Muscle layer of colon (tissue), 2 donors: ENCODE measurements around the gene UBXN10.

Source experiments
- H3K27ac ChIP-seq: one replicate; pipeline ENCODE4 v1.7.0; 2013; ENCODE audit warnings: low read depth, mild to moderate bottlenecking, low read length, moderate library complexity
- H3K27me3 ChIP-seq, 2 donors: one replicate each; pipeline ENCODE4 v1.7.0; 2013; ENCODE audit warnings: low read length in 2 of 2, mild to moderate bottlenecking in 2 of 2; ENCODE audit not compliant: insufficient read depth in 2 of 2, control insufficient read depth in 1 of 2
- H3K36me3 ChIP-seq: one replicate; pipeline ENCODE4 v1.7.0; 2013; ENCODE audit warnings: mild to moderate bottlenecking, low read length; ENCODE audit not compliant: insufficient read depth
- H3K4me1 ChIP-seq: one replicate; pipeline ENCODE4 v1.7.0; 2013; ENCODE audit warnings: mild to moderate bottlenecking, low read length; ENCODE audit not compliant: insufficient read depth
- H3K4me3 ChIP-seq, 2 donors: one replicate each; pipeline ENCODE4 v1.7.0; 2013; ENCODE audit warnings: low read length in 2 of 2, low read depth in 1 of 2, mild to moderate bottlenecking in 1 of 2, moderate library complexity in 1 of 2
- H3K9ac ChIP-seq: one replicate; pipeline ENCODE4 v1.7.0; 2013; ENCODE audit warnings: low read length
- H3K9me3 ChIP-seq: one replicate; pipeline ENCODE4 v1.7.0; 2013; ENCODE audit warnings: mild to moderate bottlenecking, low read length
- donor health status: abdominal sarcoma.
- donor health status: Adenocarcinoma of cecum.

Gene UBXN10

DNA sequence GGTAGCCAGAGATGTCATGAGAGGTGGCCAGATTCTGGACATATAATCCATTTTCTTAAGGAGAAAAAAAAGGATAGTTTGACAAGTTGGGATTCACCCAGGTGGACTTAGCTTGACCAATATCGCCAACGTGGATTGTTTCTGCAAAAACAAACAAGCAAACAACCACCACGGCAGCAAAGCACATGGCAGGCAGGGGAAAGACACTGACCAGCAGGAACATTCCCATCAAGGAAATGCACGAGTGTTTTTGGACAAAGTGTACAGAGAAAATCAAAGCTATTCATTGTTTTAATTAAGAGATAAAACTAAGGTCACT, 9.5 kb downstream of the UBXN10 start:
- Histone ChIP-seq H3K4me3 (peak overlapping the region in 1 of 2 donors; percentile 19), H3K9me3 (no peaks in the 10 kb centered on the region), H3K27ac (no peak overlapping the region), H3K4me1 (peaks cover 37% of the 10 kb centered on the region), H3K36me3 (peaks cover 11% of the 10 kb centered on the region), H3K9ac (no peak overlapping the region), H3K27me3 (no peaks in the 10 kb centered on the region)

DNA sequence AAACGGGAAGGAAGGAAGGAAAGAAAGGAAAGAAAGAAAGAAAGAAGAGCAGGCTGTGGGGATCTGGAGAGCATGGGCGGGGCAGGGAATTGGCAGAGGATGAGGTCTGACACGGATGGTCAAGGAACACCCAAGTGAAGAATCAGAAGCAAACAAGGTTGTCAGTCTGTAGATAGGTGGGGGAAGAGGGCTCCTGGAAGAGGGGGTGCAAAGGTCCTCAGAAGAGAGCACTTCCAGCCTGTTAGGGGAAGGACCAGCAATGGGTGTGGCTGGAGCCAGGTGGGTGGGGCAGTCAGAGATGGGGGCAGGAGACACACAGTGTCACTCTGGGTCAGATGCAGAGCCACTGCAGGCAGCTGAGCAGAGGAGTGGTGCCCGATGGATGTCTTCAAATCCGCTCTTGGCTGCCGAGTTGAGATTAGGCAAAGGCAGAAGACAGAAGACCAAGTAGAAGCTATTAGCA, 11.5 kb downstream of the UBXN10 start:
- Histone ChIP-seq H3K36me3 (no peaks in the 10 kb centered on the region), H3K27ac (no peak overlapping the region), H3K27me3 (no peaks in the 10 kb centered on the region), H3K9ac (no peak overlapping the region), H3K4me1 (peaks cover 22% of the 10 kb centered on the region), H3K4me3 (no peak overlapping the region), H3K9me3 (no peaks in the 10 kb centered on the region)

- H3K9me3 ChIP-seq = no peaks in the 10 kb centered on the region
- peaks cover 17% of the 10 kb centered on the region for H3K4me1 ChIP-seq
- no peak overlapping the region for H3K27ac ChIP-seq
- H3K9ac ChIP-seq = no peak overlapping the region
- H3K27me3 ChIP-seq = no peaks in the 10 kb centered on the region
- H3K4me3 ChIP-seq = no peak overlapping the region
- H3K36me3 ChIP-seq = no peaks in the 10 kb centered on the region
Observed at GRCh38 chr1:20198296-20198695, 12.4 kb downstream of the UBXN10 start.

- Histone ChIP-seq H3K4me3 (no peak overlapping the region), H3K36me3 (no peaks in the 10 kb centered on the region), H3K9me3 (no peaks in the 10 kb centered on the region), H3K27me3 (no peaks in the 10 kb centered on the region), H3K27ac (no peak overlapping the region), H3K9ac (no peak overlapping the region), H3K4me1 (peaks cover 17% of the 10 kb centered on the region)
Observed at GRCh38 chr1:20198918-20199317, 13.0 kb downstream of the UBXN10 start.

DNA sequence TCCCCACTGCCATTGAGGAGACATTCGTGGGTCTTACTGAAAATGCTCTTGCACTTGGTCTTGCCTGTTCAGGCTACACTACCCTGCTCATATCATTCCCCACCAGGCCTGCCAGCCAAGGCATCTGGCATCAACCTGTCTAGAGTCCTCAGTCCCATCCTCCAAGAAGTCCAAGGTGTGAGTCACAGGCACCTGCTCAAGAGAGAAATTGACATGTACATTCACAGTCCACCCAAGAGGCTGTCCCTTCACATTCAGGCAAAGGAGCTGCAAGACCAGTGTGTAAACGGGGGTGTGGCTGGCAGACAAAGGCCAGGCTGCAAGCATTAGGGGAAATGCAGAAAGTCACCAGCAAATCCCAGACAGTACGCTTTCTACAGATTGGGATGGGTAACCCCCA, 13.5 kb downstream of the UBXN10 start:
- Histone ChIP-seq H3K9ac (no peak overlapping the region), H3K27me3 (no peaks in the 10 kb centered on the region), H3K4me3 (no peak overlapping the region)

GRCh38 chr1:20199840-20200239, 13.9 kb downstream of the UBXN10 start:
- Histone ChIP-seq H3K27ac (no peak overlapping the region), H3K4me1 (peaks cover 9% of the 10 kb centered on the region), H3K9me3 (no peaks in the 10 kb centered on the region), H3K27me3 (no peaks in the 10 kb centered on the region), H3K36me3 (no peaks in the 10 kb centered on the region), H3K9ac (no peak overlapping the region), H3K4me3 (no peak overlapping the region)

More for the DNA sequence above, 13.5 kb downstream of the UBXN10 start:
- Histone ChIP-seq H3K27ac (no peak overlapping the region), H3K9me3 (no peaks in the 10 kb centered on the region), H3K36me3 (no peaks in the 10 kb centered on the region), H3K4me1 (peaks cover 14% of the 10 kb centered on the region)

DNA sequence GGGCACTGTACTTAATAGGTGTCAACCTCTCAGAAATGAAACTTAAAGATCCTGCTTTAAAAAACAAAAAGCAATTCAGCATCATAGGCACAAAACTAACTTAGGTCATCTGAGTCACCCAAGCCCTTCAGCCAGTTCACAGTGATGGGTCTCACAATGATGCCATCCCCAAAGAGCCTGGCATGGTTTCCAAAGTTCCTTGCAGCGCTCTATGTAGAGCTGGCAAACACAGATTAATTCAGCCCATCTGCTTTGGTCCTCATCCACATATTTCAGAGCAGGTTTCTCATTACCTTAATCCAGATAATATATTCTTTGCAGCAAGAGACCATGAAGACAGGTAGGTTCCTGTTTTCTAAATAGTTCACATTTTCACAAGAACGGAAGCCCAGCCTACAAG, 15.1 kb downstream of the UBXN10 start:
- Histone ChIP-seq H3K36me3 (no peaks in the 10 kb centered on the region), H3K27me3 (no peaks in the 10 kb centered on the region)

GRCh38 chr1:20202166-20202565, 16.3 kb downstream of the UBXN10 start:
- no peaks in the 10 kb centered on the region for H3K9me3 ChIP-seq
- no peaks in the 10 kb centered on the region for H3K27me3 ChIP-seq
- no peak overlapping the region for H3K27ac ChIP-seq
- no peak overlapping the region for H3K4me3 ChIP-seq
- no peaks in the 10 kb centered on the region for H3K36me3 ChIP-seq
- no peaks in the 10 kb centered on the region for H3K4me1 ChIP-seq
- H3K9ac ChIP-seq = no peak overlapping the region

More for the DNA sequence above, 15.1 kb downstream of the UBXN10 start:
- no peak overlapping the region for H3K9ac ChIP-seq
- H3K4me1 ChIP-seq = no peaks in the 10 kb centered on the region
- no peaks in the 10 kb centered on the region for H3K9me3 ChIP-seq
- no peak overlapping the region for H3K4me3 ChIP-seq
- no peak overlapping the region for H3K27ac ChIP-seq

DNA sequence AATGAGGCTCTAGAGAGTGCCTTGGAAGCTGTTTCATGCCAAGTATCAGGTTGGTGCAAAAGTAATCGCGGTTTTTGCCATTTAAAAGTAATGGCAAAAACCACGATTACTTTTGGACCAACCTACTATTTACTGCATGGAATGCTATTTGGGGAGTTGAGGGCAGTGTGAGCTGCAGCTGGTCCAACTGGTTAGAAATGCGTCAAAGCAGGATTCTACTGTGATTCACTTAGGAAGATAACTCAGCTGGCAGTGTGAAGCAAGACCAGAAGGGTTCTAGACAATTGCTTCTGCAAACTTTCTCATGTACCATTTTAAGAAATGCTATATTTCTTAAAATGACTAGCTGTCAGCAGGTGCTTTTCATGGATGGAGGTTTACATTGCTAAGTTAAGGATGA, 21.6 kb downstream of the UBXN10 start:
- Histone ChIP-seq H3K27me3 (no peaks in the 10 kb centered on the region), H3K36me3 (no peaks in the 10 kb centered on the region), H3K9me3 (no peaks in the 10 kb centered on the region), H3K27ac (no peak overlapping the region), H3K4me1 (peaks cover 3% of the 10 kb centered on the region), H3K9ac (no peak overlapping the region), H3K4me3 (no peak overlapping the region)

GRCh38 chr1:20209471-20209870, 23.6 kb downstream of the UBXN10 start:
- Histone ChIP-seq H3K9ac (no peak overlapping the region), H3K9me3 (no peaks in the 10 kb centered on the region), H3K4me3 (no peak overlapping the region), H3K36me3 (no peaks in the 10 kb centered on the region), H3K4me1 (peaks cover 10% of the 10 kb centered on the region), H3K27me3 (no peaks in the 10 kb centered on the region), H3K27ac (no peak overlapping the region)

DNA sequence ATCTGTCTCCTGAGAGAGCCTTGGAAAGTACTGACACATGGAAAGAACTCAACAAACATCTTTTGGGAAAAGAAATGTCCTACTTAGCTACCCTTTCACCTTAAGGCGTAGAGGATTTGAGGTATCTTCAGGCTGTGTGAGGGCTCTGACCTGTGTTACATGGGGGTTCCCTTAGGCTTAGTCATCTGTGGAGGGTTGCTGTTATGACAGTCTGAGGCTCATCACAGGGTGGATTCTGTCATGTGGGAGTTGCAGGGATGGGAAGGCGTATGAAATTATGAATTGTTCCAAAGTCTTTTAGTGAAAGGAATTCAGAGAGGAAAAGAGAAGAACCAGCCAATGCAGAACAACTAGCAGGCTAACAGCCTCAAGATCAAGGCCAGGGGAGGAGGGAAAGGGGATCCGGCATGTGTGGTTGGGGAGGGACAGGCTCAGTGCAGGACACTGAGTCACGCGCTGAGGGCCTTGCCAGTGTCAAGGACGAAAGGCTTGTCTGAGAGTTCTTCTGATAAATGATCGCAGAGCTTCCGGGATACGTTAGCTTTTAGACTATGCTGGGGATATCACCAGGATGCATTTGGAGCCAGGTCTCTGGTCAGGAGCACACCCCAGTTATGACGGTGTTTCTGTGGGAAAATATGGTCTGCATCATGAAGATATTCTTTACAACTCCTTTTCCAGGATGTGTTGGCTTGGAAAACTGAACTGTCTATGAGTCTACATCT, 25.0 kb downstream of the UBXN10 start:
- Histone ChIP-seq H3K27me3 (no peaks in the 10 kb centered on the region), H3K36me3 (no peaks in the 10 kb centered on the region), H3K27ac (no peak overlapping the region), H3K4me3 (no peak overlapping the region), H3K9ac (no peak overlapping the region), H3K9me3 (no peaks in the 10 kb centered on the region), H3K4me1 (peaks cover 10% of the 10 kb centered on the region)

GRCh38 chr1:20211511-20211931, 25.6 kb downstream of the UBXN10 start:
- Histone ChIP-seq H3K9ac (no peak overlapping the region), H3K4me3 (no peak overlapping the region), H3K27me3 (no peaks in the 10 kb centered on the region), H3K36me3 (no peaks in the 10 kb centered on the region), H3K27ac (no peak overlapping the region), H3K9me3 (no peaks in the 10 kb centered on the region), H3K4me1 (peaks cover 10% of the 10 kb centered on the region)
